Spleen (tissue), 7 donors: ENCODE data around the gene TMCC1.

Experiments used
- POLR2A ChIP-seq, 3 donors: fragments of 450-650 bp; IDR thresholded peaks; one replicate each; pipeline ENCODE4 v1.5.1; 2017; ENCODE audit warnings: antibody characterized with exemption in 3 of 3, mild to moderate bottlenecking in 1 of 3
- TF ChIP-seq, protein P1 (sequence below), 11 experiments: fragments of 200-600 bp in 7 of 11; fragments of 450-650 bp in 4 of 11; sonication (generic) in 4 of 11; IDR thresholded peaks in 8 of 11; conservative IDR thresholded peaks in 3 of 11; 1 replicate in 7 of 11; 2 replicates in 4 of 11; pipeline versions ENCODE4 v1.4.0 to v1.8.0; 2016 to 2021; ENCODE audit warnings: antibody characterized with exemption in 11 of 11, inconsistent platforms in 4 of 11, mild to moderate bottlenecking in 1 of 11
- donor health status: DM: no; HTN: no; CAD: no; lungs with moderate emphysema.
- donor health status: DM: no; HTN: no; CAD: no.
- donor health status: DM: no; HTN: no; CAD: no.

DNA sequence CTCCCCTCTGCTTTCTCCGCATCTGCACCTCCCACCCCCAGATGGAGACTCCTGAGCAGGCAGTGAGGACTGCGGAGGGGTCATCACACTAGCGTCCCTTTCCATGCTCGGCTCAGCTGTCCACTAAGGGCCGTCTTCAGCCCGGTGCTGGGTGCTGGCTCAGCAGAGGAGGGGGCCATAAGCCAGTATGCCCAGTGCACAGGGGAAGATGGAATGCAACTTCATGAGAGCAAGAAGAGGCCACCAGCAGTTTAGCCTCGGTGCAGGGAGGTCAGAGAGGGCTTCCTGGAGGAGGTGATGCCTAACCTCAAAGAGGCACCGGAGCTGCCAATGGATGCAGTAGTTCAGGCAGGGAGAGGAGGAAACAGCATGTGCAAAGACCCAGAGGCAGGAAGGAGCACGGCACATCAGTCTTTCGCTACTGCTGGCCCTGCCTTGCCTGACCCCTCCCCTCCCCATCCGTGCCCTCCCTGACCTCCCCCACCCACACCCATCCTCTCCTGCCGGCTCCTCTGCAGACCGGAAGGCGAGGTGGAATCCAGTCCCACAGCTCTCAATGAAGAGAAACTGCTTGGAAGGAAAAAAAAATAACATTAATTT is 271.8 kb downstream of the TMCC1 start:
- TF ChIP-seq, protein P1, sequence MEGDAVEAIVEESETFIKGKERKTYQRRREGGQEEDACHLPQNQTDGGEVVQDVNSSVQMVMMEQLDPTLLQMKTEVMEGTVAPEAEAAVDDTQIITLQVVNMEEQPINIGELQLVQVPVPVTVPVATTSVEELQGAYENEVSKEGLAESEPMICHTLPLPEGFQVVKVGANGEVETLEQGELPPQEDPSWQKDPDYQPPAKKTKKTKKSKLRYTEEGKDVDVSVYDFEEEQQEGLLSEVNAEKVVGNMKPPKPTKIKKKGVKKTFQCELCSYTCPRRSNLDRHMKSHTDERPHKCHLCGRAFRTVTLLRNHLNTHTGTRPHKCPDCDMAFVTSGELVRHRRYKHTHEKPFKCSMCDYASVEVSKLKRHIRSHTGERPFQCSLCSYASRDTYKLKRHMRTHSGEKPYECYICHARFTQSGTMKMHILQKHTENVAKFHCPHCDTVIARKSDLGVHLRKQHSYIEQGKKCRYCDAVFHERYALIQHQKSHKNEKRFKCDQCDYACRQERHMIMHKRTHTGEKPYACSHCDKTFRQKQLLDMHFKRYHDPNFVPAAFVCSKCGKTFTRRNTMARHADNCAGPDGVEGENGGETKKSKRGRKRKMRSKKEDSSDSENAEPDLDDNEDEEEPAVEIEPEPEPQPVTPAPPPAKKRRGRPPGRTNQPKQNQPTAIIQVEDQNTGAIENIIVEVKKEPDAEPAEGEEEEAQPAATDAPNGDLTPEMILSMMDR (IDR thresholded peaks at IDR 0.05 in 8 of 11, conservative IDR thresholded peaks at IDR 0.05 in 3 of 11), result no peak
- no peak for TF ChIP-seq POLR2A (IDR thresholded peaks at IDR 0.05)
